Keratinocyte (primary cell): ENCODE data around the gene INTS6L. TPM values are rescaled to one million over a fixed set of nuclear protein-coding genes. Genes with fewer than 3 reads are reported as not detected.

ENCODE experiments used
- DNase-seq: peaks from one replicate; pipeline ENCODE4 v3.0.0-alpha.2; 2011; ENCODE audit warnings: low read depth, missing footprints, low spot score
- FAIRE-seq: peaks from 2 replicates; lab custom pipeline; 2011; peaks lifted over from hg19 to GRCh38; lab: Jason Lieb, UNC
- H2AFZ ChIP-seq: 2 replicates; pipeline ENCODE4 v1.6.0; 2012; ENCODE audit warnings: low read length, control low read depth, inconsistent platforms; ENCODE audit not compliant: control insufficient read depth
- H3K27ac ChIP-seq: 2 replicates; pipeline ENCODE4 v1.5.1; 2011; ENCODE audit warnings: low read length; ENCODE audit not compliant: control insufficient read depth, insufficient read depth
- H3K27me3 ChIP-seq: 3 replicates; pipeline ENCODE4 v1.6.0; 2011; ENCODE audit warnings: low read length; ENCODE audit not compliant: control insufficient read depth, insufficient read depth; ENCODE audit errors: extremely low read depth
- H3K36me3 ChIP-seq, 2 experiments: 2 replicates in 1 of 2; 3 replicates in 1 of 2; pipeline ENCODE4 v1.5.1; 2011; ENCODE audit warnings: low read length in 2 of 2, mild to moderate bottlenecking in 1 of 2; ENCODE audit not compliant: control insufficient read depth in 2 of 2, insufficient read depth in 2 of 2; ENCODE audit errors: extremely low read depth in 1 of 2
- H3K4me1 ChIP-seq: 3 replicates; pipeline ENCODE4 v1.5.1; 2011; ENCODE audit warnings: low read length; ENCODE audit not compliant: control insufficient read depth, insufficient read depth; ENCODE audit errors: extremely low read depth
- H3K4me2 ChIP-seq: 3 replicates; pipeline ENCODE4 v1.6.0; 2011; ENCODE audit warnings: low read depth, low read length; ENCODE audit not compliant: control insufficient read depth, insufficient read depth; ENCODE audit errors: extremely low read depth
- H3K4me3 ChIP-seq, 3 experiments: fragments of 200-600 bp in 1 of 3; sonication (generic) in 1 of 3; 2 replicates in 2 of 3; 3 replicates in 1 of 3; pipeline ENCODE4 v1.5.1; 2011 to 2016; ENCODE audit warnings: low read length in 3 of 3, mild to moderate bottlenecking in 3 of 3, control low read depth in 2 of 3, inconsistent platforms in 1 of 3, low read depth in 1 of 3, mixed read lengths in 1 of 3, mixed run types in 1 of 3, moderate library complexity in 1 of 3; ENCODE audit not compliant: control insufficient read depth in 2 of 3, insufficient read depth in 2 of 3; ENCODE audit errors: extremely low read depth in 1 of 3
- H3K79me2 ChIP-seq: 2 replicates; pipeline ENCODE4 v1.6.0; 2012; ENCODE audit warnings: low read length; ENCODE audit not compliant: control insufficient read depth, insufficient read depth
- H3K9ac ChIP-seq: 3 replicates; pipeline ENCODE4 v1.6.0; 2011; ENCODE audit warnings: low read length; ENCODE audit not compliant: control insufficient read depth, insufficient read depth; ENCODE audit errors: extremely low read depth
- H3K9me1 ChIP-seq: 3 replicates; pipeline ENCODE4 v1.6.0; 2011; ENCODE audit warnings: low read length; ENCODE audit not compliant: control insufficient read depth, insufficient read depth; ENCODE audit errors: extremely low read depth
- H3K9me3 ChIP-seq: 2 replicates; pipeline ENCODE4 v1.5.1; 2012; ENCODE audit warnings: low read depth, low read length; ENCODE audit not compliant: control insufficient read depth
- H4K20me1 ChIP-seq: 3 replicates; pipeline ENCODE4 v1.6.0; 2011; ENCODE audit warnings: low read length; ENCODE audit not compliant: control insufficient read depth, insufficient read depth; ENCODE audit errors: extremely low read depth
- EZH2 ChIP-seq: IDR thresholded peaks from one replicate; pipeline ENCODE4 v1.6.1; 2012; ENCODE audit warnings: inconsistent platforms, mild to moderate bottlenecking, low read length, moderate library complexity
- dilution Hi-C: fragments of 300-500 bp; cut with MboI; formaldehyde crosslinking; loops from one replicate; pipeline ENCODE4 v1.7.0; 2020; ENCODE audit warnings: low sequenced_read_pairs; ENCODE audit not compliant: extremely low pct_ligation_motif_present
- polyA plus RNA-seq, 5 experiments: library from polyadenylated mRNA; depleted of rRNA in 3 of 5; stranded (reverse) in 3 of 5; stranded (forward) in 1 of 5; unstranded in 1 of 5; fragments of >200 nt; gene quantifications; 1 replicate in 1 of 5; 2 replicates in 3 of 5; 3 replicates in 1 of 5; pipeline versions ENCODE4 v1.2.1 to v1.2.3, GENCODE V29; 2011 to 2012; ENCODE audit warnings: missing spikeins in 2 of 5, low read depth in 1 of 5, low replicate concordance in 1 of 5
- TF ChIP-seq, protein P1 (sequence below), 3 experiments: IDR thresholded peaks in 1 of 3; conservative IDR thresholded peaks in 1 of 3; optimal IDR thresholded peaks in 1 of 3; 2 replicates in 2 of 3; 3 replicates in 1 of 3; pipeline versions ENCODE3 to v1.5.1; 2011; ENCODE audit warnings: low read length in 3 of 3, mild to moderate bottlenecking in 3 of 3, moderate library complexity in 2 of 3, control low read depth in 1 of 3, inconsistent platforms in 1 of 3; ENCODE audit not compliant: insufficient read depth in 2 of 3; ENCODE audit errors: extremely low read depth in 1 of 3

Gene INTS6L
- polyA plus RNA-seq, 1 donor (not counting 4 experiments of a cell fraction or from before 2014, with no cell fraction given) = 14.5 TPM

- no peak for TF ChIP-seq EZH2
- TF ChIP-seq, protein P1, sequence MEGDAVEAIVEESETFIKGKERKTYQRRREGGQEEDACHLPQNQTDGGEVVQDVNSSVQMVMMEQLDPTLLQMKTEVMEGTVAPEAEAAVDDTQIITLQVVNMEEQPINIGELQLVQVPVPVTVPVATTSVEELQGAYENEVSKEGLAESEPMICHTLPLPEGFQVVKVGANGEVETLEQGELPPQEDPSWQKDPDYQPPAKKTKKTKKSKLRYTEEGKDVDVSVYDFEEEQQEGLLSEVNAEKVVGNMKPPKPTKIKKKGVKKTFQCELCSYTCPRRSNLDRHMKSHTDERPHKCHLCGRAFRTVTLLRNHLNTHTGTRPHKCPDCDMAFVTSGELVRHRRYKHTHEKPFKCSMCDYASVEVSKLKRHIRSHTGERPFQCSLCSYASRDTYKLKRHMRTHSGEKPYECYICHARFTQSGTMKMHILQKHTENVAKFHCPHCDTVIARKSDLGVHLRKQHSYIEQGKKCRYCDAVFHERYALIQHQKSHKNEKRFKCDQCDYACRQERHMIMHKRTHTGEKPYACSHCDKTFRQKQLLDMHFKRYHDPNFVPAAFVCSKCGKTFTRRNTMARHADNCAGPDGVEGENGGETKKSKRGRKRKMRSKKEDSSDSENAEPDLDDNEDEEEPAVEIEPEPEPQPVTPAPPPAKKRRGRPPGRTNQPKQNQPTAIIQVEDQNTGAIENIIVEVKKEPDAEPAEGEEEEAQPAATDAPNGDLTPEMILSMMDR (optimal IDR thresholded peaks at IDR 0.05 in 1 of 3, IDR thresholded peaks at IDR 0.05 in 1 of 3, conservative IDR thresholded peaks at IDR 0.05 in 1 of 3; ENCODE audit: extremely low read depth in 1 of 3, insufficient read depth in 2 of 3, low read length in 3 of 3) = no peak
- no peaks in the 10 kb centered on the region for H3K27me3 ChIP-seq
- H3K27ac ChIP-seq = no peak overlapping the region
- H3K9me3 ChIP-seq = no peaks in the 10 kb centered on the region
- no peak overlapping the region for H2AFZ ChIP-seq
- DNase-seq (no peak), FAIRE-seq (no peak)
- no peaks in the 10 kb centered on the region for H3K79me2 ChIP-seq
- no peaks in the 10 kb centered on the region for H3K9me1 ChIP-seq
- no peak overlapping the region for H3K4me2 ChIP-seq
- no peak overlapping the region for H3K4me3 ChIP-seq
- H3K4me1 ChIP-seq = no peaks in the 10 kb centered on the region
- H3K9ac ChIP-seq = no peak overlapping the region
- dilution Hi-C loops = no loop called here
- no peaks in the 10 kb centered on the region for H4K20me1 ChIP-seq
- no peaks in the 10 kb centered on the region for H3K36me3 ChIP-seq
Measured at GRCh38 chrX:135498236-135498635, 22.2 kb upstream of the INTS6L start.

- FAIRE-seq = no peak
Measured at GRCh38 chrX:135505351-135505750, 15.1 kb upstream of the INTS6L start.

More at GRCh38 chrX:135505351-135505750, 15.1 kb upstream of the INTS6L start:
- Histone ChIP-seq H2AFZ (no peak overlapping the region), H3K9me3 (no peaks in the 10 kb centered on the region), H3K27ac (no peak overlapping the region), H3K9ac (no peak overlapping the region), H3K4me1 (peaks cover 5% of the 10 kb centered on the region), H3K27me3 (no peaks in the 10 kb centered on the region), H3K79me2 (no peaks in the 10 kb centered on the region), H3K4me2 (peak overlapping the region; percentile 19), H4K20me1 (no peaks in the 10 kb centered on the region), H3K4me3 (no peak overlapping the region), H3K36me3 (no peaks in the 10 kb centered on the region), H3K9me1 (no peaks in the 10 kb centered on the region)
- dilution Hi-C loops = no loop called here
- TF ChIP-seq, protein P1 (optimal IDR thresholded peaks at IDR 0.05 in 1 of 3, IDR thresholded peaks at IDR 0.05 in 1 of 3, conservative IDR thresholded peaks at IDR 0.05 in 1 of 3; ENCODE audit: extremely low read depth in 1 of 3, insufficient read depth in 2 of 3, low read length in 3 of 3) = no peak
- TF ChIP-seq EZH2 = no peak
- DNase-seq = no peak
